NCI-H1105 treated with DMSO at 0.1 percent for 48 hours (cell line): ENCODE measurements around the gene PRSS36.
"Not testable (repeated sequence)": the region's sequence is repeated elsewhere in the genome, so short reads cannot be mapped to it uniquely, and the experiment has no call there.

Experiments
- DNase-seq: peaks from one replicate; lab custom pipeline; 2025; lab: John Stamatoyannopoulos, UW

PRSS36 gene

GRCh38 chr16:31183432-31184428 lies 33.9 kb upstream of the PRSS36 start:
- DNase-seq: no peak

GRCh38 chr16:31182391-31182790 lies 32.5 kb upstream of the PRSS36 start:
- no peak for DNase-seq

GRCh38 chr16:31181102-31181830 lies 31.4 kb upstream of the PRSS36 start:
- no peak for DNase-seq

GRCh38 chr16:31179747-31180459 lies 30.0 kb upstream of the PRSS36 start, which contains the start of gene FUS:
FUS (plus strand) TSS chr16:31180139; CDS start chr16:31180215, 76 bp downstream.
- peak; percentile 73 for DNase-seq

- no peak for DNase-seq
Measured at GRCh38 chr16:31179219-31179746, 29.4 kb upstream of the PRSS36 start.

DNA sequence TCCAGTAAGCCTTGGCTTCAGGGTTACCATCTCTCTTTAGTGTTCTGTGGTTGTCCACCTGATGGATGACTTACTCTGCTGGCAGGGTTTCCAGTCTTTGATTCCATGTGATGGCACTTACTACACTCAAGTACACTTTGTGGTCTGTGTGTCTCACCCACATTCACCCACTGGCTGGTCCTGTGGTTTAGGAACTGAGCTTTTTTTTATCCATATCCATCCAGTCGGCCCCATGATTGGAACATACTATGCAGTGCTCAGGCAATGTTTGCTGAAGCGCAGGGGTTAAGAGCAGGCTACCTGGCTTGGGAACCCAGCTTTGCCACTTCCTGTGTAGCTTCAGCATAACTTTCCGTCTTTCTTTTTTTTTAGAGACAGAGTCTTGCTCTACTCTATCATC lies 27.3 kb upstream of the PRSS36 start:
- no peak for DNase-seq

- DNase-seq: not testable (repeated sequence)
Measured at GRCh38 chr16:31170048-31170447, 20.2 kb upstream of the PRSS36 start.

DNA sequence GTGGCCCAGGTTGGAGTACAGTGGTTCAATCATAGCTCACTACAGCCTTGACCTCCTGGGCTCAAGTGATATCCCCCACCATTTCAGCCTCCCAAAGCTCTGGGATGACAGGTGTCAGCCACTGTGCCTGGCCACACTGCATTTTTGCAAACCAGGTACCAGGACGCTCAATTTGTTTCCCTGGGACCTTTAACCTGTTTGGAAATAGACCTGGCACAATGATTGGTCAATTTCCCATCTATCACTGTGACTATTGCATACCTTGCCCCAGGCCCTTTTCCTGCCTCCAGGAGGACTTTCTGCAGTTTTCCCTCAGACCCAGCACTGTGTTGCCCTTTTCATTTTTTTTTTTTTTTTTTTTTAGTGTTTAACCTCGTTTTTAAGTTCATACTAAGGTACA lies 19.0 kb upstream of the PRSS36 start:
- no peak for DNase-seq

DNA sequence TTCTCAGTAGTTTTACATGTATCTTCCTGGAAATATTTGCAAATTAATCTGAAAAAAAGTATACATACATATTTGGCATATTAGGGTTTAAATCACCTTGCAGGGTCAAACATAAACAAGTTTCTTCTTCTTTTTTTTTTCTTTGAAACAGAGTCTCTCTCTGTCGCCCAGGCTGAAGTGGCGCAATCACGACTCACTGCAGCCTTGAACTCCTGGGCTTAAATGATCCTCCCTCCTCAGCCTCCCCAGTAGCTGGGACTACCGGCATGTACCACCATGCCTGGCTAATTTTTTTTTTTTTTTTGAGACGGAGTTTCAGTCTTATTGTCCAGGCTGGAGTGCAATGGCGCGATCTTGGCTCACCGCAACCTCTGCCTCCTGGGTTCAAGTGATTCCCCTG lies 17.4 kb upstream of the PRSS36 start:
- no peak for DNase-seq

DNA sequence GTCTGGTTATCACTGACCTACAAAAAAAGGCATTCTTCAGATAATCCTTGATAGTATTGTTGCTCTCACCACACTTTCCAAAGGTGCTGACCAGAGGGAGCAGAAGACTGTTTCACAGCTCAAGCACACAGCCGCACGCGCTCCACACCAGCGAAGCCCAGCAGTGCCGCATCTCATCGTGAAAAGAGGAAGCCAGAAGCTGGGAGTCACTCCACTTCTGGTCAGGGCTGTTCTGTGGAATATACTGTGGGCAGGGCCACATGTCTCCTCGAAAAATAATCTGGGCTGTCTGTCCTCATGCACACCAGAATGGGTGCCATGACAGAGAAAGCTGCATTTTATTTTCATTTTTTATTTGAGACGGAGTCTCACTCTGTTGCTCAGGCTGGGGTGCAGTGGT lies 7.3 kb upstream of the PRSS36 start:
- DNase-seq: no peak

DNA sequence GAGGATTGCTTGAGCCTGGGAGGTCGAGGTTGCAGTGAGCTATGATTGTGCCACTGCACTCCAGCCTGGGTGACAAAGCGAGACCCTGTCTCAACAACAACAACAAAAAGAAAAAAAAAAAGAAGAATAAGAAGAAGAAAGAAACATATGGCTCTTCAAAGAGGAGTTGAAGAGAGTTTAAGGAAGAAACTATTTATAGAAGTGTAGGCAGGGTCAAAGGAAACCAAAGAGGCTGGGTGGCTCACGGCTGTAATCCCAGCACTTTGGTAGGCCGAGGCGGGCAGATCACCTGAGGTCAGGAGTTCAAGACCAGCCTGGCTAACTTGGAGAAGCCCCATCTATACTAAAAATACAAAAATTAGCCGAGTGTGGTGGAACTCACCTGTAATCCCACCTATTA lies 1.1 kb upstream of the PRSS36 start:
- DNase-seq: not testable (repeated sequence)

DNA sequence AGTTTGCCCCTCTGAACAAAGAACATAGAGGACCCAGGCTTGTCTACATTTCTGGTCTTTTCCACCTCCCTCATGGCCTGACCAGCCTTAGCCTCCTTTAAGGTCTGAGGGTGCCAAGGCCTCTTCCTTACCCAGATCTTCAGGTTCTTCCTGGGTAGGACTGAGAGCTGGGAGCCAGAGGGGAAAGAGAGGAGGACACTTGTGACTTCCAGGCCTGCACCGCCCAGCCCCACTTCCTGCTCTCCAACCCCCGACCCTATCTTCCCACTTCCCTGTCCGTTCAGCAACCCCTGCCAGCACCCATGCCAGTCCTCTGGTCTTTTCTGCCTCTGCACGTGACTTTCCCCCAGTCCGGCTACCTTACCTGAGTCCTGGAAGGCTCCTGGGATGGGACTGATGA lies 534 bp downstream of the PRSS36 start:
- DNase-seq: no peak

GRCh38 chr16:31148896-31149295 lies 970 bp downstream of the PRSS36 start:
- no peak for DNase-seq

DNA sequence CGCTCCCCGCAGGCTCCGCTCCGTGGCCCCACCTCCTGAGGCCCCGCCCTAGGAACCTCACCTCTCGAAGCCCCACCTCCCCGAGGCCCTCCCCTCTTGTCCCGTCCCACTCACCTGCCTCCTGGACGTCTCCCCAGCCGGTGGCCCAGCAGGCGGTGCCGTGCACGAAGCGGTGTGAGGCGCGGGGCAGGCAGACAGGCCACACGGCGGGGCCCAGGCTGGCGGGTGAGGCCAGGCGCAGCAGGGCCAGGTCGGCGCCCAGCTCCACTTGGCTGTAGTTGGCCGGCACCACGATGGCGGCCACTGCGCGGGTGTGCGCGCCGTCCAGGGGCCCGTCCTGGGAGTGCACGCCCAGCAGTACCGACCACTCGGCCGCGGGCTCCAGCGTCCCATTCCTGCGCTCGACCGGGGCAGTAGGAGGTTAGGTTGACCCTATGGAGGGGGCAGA lies 1.6 kb downstream of the PRSS36 start:
- no peak for DNase-seq

DNA sequence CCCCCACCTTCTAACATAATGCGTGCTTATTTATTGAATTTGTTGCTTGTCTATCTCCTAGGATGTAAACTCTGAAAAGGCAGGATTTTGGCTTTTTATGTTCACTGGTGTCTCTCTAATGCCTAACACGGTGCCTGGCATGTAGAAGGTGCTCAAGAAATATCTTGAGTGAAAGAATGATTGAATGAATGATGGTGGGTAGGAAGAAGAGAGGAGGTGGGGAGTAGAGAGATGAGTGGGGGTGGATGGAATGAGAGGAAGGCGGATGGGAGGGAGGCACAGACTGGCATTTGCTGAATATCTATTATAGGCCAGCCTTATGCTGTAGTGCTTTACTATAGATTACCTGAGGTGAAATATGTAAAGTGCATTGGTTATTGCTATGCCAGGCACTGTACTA lies 2.3 kb downstream of the PRSS36 start:
- no peak for DNase-seq

- no peak for DNase-seq
Measured at GRCh38 chr16:31145398-31145990, 4.4 kb downstream of the PRSS36 start.

DNA sequence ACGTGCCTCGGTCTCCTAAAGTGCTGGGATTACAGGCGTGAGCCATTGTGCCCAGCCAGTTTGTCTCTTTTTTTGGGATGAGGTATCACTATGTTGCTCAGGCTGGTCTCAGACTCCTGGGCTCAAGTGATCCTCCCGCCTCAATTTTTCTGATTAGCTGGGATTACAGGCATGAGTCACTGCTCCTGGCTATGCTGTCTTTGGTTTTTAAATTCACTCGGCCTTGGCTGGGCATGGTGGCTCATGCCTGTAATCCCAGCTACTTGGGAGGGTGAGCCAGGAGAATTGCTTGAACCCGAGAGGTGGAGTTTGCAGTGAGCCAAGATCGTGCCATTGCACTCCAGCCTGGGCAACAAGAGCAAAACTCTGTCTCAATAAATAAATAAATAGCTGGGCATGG lies 5.4 kb downstream of the PRSS36 start:
- DNase-seq: not testable (repeated sequence)

- DNase-seq: no peak
Measured at GRCh38 chr16:31143694-31144148, 6.1 kb downstream of the PRSS36 start.

DNA sequence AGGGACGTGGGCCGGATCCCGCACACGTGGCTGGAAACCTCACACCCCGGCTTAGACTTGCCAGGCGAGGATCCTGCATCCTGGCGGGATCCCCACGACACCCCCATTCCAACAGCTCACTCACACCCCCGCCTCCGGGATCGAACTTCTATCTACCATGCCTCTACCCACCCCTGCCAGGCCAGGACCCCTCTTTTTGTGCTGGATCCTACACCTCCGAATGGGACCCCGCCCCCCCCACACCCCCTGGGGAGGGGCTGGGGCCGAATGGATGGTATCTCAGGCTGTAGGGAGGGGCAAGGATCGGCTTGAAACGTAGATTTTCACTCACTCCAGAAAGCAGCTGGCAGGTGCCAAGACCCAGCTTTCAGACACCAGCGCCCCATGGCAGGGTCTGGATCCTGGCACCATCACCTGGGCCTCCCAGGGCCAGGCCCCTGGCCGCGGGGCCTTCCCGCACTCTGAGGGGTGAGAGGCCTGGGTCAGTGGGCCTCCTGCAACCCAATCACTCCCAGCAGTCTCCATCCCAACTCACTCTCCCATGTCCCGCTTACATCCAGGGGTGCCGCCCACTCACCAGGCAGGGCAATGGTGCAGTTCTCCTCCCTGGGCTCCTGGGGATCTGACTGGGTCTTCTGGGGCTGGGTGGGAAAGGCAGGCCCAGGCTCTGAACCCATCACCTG lies 6.7 kb downstream of the PRSS36 start:
- no peak for DNase-seq

GRCh38 chr16:31142109-31143010 lies 7.5 kb downstream of the PRSS36 start:
- DNase-seq: peak; percentile 96
